Stimulated activated CD4-positive, alpha-beta T cell treated with anti-CD3 and anti-CD28 coated beads, Interleukin-15, amount 100 ng/mL, for 48 hours (primary cell): ENCODE data around the gene HPCAL1.
A peak's percentile ranks its signal among the peaks of the same experiment; 100 is the strongest.
"Not testable (repeated sequence)": the region's sequence is repeated elsewhere in the genome, so short reads cannot be mapped to it uniquely, and the experiment has no call there.

ENCODE experiments used
- DNase-seq, 2 donors: peaks; one replicate each; pipeline ENCODE4 v3.0.0-alpha.2; 2020; ENCODE audit warnings: low read depth in 2 of 2

Gene HPCAL1

DNA sequence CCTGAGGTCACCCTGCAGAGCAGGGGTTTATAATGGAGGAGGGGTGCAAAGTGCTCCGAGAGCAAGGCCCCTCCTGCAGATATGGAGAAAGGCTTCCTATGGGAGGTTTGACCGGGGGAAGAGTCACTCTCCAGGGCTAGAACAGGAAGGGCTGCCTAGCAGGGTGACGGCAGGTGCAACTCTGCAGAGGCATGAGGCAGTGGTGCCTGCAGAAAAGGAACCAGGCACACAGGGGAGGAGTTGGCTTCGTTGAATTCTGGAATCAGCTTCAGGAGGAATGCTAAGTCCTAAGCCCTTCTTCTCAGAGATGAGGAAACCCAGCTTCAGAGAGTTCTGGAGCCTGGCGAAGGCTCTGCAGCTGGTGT is 17.5 kb upstream of the HPCAL1 start:
- no peak for DNase-seq

- no peak for DNase-seq
Observed at GRCh38 chr2:10285556-10286198, 17.0 kb upstream of the HPCAL1 start.

- DNase-seq = no peak
Observed at GRCh38 chr2:10286216-10287037, 16.3 kb upstream of the HPCAL1 start.

- DNase-seq = no peak
Observed at GRCh38 chr2:10287761-10288160, 14.9 kb upstream of the HPCAL1 start.

DNA sequence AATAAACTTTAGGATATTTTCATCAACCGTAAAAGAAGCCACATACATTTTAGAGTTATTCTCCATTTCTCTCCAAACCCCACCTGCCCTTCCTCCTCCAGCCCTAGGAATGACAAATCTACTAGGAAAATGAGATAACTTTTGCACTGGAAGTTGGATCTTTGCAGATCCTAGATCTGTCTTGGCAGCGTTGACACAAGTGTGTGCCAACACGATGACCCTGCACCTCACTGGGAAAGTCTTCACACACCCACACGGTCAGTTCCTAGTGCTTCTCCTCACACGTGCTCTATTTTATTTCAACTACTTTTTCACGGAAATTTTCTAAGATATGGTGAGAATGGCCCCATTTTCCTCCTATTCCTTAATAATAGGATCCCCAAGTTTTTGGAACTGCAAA is 14.1 kb upstream of the HPCAL1 start:
- no peak for DNase-seq

- DNase-seq = no peak
Observed at GRCh38 chr2:10289352-10289751, 13.4 kb upstream of the HPCAL1 start.

GRCh38 chr2:10289891-10290290 is 12.8 kb upstream of the HPCAL1 start:
- DNase-seq = no peak

DNA sequence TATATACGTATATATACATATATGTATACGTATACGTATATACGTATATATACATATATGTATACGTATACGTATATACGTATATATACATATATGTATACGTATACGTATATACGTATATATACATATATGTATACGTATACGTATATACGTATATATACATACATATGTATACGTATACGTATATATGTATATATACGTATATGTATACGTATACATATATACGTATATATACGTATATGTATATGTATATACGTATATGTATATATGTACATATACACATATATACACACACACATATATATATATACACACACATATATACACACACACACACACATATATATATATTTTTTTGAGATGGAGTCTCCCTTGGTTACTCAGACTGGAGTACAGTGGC is 11.3 kb upstream of the HPCAL1 start:
- DNase-seq = not testable (repeated sequence)

DNA sequence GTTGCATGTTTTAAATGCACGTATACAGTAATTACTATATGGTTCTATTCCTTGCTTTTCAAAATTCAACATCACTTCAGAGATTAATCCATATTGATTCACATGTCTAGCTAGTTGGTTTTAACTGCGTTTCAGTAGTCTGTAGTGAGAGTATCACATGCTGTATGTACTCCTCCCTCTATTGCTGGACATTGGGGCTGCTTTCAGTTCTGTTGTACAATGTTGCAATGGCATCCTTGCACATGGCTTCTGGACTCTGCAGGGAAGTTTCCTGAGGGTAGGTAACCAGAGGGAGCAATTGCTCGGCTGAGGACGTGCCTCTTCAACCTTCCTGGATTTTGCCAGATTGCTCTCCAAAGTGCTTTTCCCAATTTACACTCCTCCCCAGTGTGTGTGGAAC is 10.7 kb upstream of the HPCAL1 start:
- no peak for DNase-seq

DNA sequence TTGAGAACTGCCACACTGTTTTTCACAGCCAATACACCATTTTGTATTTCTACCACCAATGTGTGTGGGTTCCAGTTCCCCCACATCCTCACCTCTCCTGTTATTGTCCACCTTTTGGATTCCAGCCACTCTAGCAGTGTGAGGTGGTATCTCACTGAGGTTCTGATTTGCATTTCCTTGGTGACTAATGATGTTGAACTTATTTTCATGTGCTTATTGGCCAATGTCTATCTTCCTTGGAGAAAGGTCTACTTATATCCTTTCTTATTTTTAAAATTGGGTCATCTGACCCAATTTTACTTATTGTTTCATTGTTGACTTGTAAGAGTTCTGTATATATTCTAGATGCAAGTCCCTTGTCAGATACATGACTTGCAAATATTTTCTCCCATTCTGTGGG is 9.1 kb upstream of the HPCAL1 start:
- no peak for DNase-seq

- no peak for DNase-seq
Observed at GRCh38 chr2:10294077-10294476, 8.6 kb upstream of the HPCAL1 start.

- DNase-seq = not testable (repeated sequence)
Observed at GRCh38 chr2:10295649-10296048, 7.1 kb upstream of the HPCAL1 start.

GRCh38 chr2:10296142-10296541 is 6.6 kb upstream of the HPCAL1 start:
- DNase-seq = no peak

- no peak for DNase-seq
Observed at GRCh38 chr2:10297191-10297830, 5.4 kb upstream of the HPCAL1 start.

DNA sequence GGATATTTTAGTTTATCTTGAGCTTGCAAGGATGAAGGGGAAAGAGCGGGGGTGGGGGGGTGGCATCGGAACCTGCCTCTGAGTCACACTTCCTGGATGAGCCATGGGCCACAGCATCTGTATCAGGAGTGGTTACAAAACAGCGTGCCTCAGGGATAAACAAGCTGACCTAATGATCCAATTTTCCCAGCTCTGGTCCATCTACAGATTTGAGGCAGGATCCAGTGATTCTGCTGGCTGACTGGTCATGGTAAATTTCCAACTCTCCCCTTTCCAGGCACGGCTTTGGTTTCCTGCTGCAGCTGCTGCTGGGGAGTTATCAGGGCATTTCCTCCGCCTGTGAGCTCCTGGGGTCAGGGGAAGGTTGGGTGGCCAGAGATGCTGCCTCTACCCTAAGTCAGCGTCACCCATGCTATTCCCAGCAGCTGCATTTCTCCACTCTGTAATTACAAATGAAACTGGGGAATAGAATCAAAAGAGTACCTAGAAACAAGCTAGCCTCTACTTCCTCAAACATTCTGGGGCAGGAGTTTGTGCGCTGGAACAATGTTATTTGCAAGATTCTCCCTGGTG is 4.7 kb upstream of the HPCAL1 start:
- peak in 1 of 2 donors; percentile 42 for DNase-seq

GRCh38 chr2:10298777-10299176 is 3.9 kb upstream of the HPCAL1 start:
- not testable (repeated sequence) for DNase-seq

DNA sequence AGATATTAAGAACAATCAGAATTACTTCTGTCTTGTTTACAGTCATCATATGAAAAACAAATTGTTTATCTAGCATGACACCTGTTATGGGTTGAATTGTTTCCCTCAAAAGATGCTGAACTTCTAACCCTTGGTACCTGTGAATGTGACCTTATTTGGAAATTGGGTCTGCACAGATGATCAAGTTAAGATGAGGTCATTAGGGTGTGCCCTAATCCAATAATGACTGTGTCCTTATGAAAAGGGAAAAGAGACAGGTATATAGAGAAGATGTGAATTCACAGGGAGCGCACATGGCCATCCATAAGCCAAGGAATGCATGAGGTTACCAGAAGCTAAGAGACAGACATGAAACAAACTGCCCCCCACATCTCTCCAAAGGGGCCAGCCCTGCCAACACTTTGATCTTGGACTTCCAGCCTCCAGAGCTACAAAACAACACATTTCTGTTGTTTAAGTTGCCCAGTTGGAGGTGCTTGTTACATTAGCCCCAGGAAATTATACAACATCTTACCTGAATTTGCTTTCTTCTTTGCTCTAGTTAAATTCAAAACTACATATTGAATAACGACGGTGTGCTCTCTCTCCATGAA is 2.3 kb upstream of the HPCAL1 start:
- DNase-seq = no peak

- DNase-seq = no peak
Observed at GRCh38 chr2:10300997-10301940, 1.4 kb upstream of the HPCAL1 start.

- no peak for DNase-seq
Observed at GRCh38 chr2:10301941-10302478, 694 bp upstream of the HPCAL1 start.

- DNase-seq = no peak
Observed at GRCh38 chr2:10303181-10303693, 533 bp downstream of the HPCAL1 start.
